Measurements from ENCODE around the gene NAT8L.

The NAT8L gene

DNA sequence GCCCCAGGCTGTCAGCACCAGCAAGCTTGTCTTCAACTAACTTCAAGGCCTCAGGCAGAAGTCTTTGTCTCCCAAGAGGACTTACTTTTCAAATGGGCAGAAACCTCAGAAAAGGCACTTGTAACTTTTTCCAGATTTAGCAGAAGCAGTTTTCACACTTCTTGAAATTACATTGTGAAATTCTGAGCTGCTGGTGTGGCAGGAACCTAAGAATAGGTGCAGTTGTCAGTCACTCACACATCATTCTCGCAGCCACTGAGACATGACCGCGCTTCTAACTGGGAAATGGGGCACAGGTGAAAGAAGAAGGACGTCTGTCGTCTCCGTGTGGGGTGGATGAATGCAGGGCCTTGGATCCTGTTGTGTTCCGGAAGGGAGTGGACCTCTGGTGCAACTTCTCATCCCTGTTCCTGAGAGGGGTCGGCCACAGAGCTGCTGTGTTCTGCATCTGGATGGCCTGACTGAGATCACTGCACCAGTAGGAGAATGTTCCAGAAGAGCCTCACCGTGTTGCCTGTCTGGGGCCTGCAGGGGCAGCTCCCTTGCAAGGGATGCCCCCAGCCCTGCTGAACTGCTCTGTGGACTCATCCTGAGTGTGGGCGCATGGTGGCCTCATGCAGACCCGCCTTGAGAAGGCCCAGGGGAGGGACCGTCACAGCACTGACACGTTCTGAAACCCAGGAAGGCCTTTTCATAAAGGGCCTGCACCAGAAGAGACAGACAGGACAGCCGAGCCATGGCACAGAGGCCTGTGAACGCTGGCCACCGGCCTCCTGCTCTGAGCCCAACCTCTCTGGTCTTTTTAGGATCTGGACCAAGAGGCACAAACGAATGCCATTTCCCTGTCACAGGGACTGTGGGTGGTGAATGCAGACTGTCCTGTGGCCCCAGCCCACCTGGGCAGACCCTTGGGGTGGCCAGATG is 18.7 kb downstream of the NAT8L start:
- Histone ChIP-seq H3K4me3 (ENCODE audit: low read depth in 1 of 2, low read length in 1 of 2) (no peak overlapping the region), H3K9me3 (no peaks in the 10 kb centered on the region), H3K4me1 (ENCODE audit: control insufficient read depth in 1 of 2, insufficient read depth in 1 of 2, low read depth in 1 of 2, low read length in 1 of 2) (peaks cover 0 to 5% of the 10 kb centered on the region in 2 experiments), H3K36me3 (no peaks in the 10 kb centered on the region), H3K27me3 (no peaks in the 10 kb centered on the region), H3K27ac (no peak overlapping the region)
- TF ChIP-seq, protein P1, sequence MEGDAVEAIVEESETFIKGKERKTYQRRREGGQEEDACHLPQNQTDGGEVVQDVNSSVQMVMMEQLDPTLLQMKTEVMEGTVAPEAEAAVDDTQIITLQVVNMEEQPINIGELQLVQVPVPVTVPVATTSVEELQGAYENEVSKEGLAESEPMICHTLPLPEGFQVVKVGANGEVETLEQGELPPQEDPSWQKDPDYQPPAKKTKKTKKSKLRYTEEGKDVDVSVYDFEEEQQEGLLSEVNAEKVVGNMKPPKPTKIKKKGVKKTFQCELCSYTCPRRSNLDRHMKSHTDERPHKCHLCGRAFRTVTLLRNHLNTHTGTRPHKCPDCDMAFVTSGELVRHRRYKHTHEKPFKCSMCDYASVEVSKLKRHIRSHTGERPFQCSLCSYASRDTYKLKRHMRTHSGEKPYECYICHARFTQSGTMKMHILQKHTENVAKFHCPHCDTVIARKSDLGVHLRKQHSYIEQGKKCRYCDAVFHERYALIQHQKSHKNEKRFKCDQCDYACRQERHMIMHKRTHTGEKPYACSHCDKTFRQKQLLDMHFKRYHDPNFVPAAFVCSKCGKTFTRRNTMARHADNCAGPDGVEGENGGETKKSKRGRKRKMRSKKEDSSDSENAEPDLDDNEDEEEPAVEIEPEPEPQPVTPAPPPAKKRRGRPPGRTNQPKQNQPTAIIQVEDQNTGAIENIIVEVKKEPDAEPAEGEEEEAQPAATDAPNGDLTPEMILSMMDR (IDR thresholded peaks at IDR 0.05), result no peak

- H3K27me3 ChIP-seq, result no peaks in the 10 kb centered on the region
- peaks cover 0 to 5% of the 10 kb centered on the region in 2 experiments for H3K4me1 ChIP-seq (ENCODE audit: control insufficient read depth in 1 of 2, insufficient read depth in 1 of 2, low read depth in 1 of 2, low read length in 1 of 2)
- no peak overlapping the region for H3K4me3 ChIP-seq (ENCODE audit: low read depth in 1 of 2, low read length in 1 of 2)
- H3K36me3 ChIP-seq, result no peaks in the 10 kb centered on the region
- no peak overlapping the region for H3K27ac ChIP-seq
- TF ChIP-seq, protein P1 (IDR thresholded peaks at IDR 0.05), result no peak
- H3K9me3 ChIP-seq, result no peaks in the 10 kb centered on the region
Measured at GRCh38 chr4:2078584-2078983, 19.5 kb downstream of the NAT8L start.

DNA sequence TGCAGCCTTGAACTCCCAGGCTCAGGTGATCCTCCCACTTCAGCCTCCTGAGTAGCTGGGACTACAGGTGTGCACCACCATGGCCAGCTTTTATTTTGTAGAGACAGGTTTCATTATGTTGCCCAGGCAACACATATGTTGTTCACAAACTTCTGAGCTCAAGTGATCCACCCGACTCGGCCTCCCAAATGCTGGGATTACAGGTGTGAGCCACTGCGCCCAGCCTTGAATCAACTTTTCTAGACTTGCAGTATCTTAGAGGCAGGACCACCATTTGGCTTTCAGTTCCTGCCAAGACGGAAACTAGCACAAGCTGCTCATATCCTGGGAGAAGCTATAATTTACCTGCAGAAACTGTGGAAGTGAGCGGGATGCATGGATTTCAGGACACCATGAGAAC is 19.9 kb downstream of the NAT8L start:
- Histone ChIP-seq H3K36me3 (no peaks in the 10 kb centered on the region), H3K4me3 (ENCODE audit: low read depth in 1 of 2, low read length in 1 of 2) (no peak overlapping the region), H3K4me1 (ENCODE audit: control insufficient read depth in 1 of 2, insufficient read depth in 1 of 2, low read depth in 1 of 2, low read length in 1 of 2) (peaks cover 0 to 5% of the 10 kb centered on the region in 2 experiments), H3K27ac (no peak overlapping the region), H3K9me3 (no peaks in the 10 kb centered on the region), H3K27me3 (no peaks in the 10 kb centered on the region)
- TF ChIP-seq, protein P1 (IDR thresholded peaks at IDR 0.05), result no peak

- Histone ChIP-seq H3K4me3 (ENCODE audit: low read depth in 1 of 2, low read length in 1 of 2) (no peak overlapping the region), H3K9me3 (no peaks in the 10 kb centered on the region), H3K4me1 (ENCODE audit: control insufficient read depth in 1 of 2, insufficient read depth in 1 of 2, low read depth in 1 of 2, low read length in 1 of 2) (peaks cover 0 to 5% of the 10 kb centered on the region in 2 experiments), H3K36me3 (no peaks in the 10 kb centered on the region), H3K27ac (no peak overlapping the region), H3K27me3 (no peaks in the 10 kb centered on the region)
- TF ChIP-seq, protein P1 (IDR thresholded peaks at IDR 0.05), result no peak
Measured at GRCh38 chr4:2079926-2080325, 20.8 kb downstream of the NAT8L start.

GRCh38 chr4:2080429-2081300 is 21.5 kb downstream of the NAT8L start:
- TF ChIP-seq, protein P1 (IDR thresholded peaks at IDR 0.05), result no peak
- H3K36me3 ChIP-seq, result no peaks in the 10 kb centered on the region
- no peak overlapping the region for H3K4me3 ChIP-seq (ENCODE audit: low read depth in 1 of 2, low read length in 1 of 2)
- H3K4me1 ChIP-seq (ENCODE audit: control insufficient read depth in 1 of 2, insufficient read depth in 1 of 2, low read depth in 1 of 2, low read length in 1 of 2), result peaks cover 0 to 5% of the 10 kb centered on the region in 2 experiments
- no peaks in the 10 kb centered on the region for H3K9me3 ChIP-seq
- no peaks in the 10 kb centered on the region for H3K27me3 ChIP-seq
- no peak overlapping the region for H3K27ac ChIP-seq

All from neutrophil (primary cell).